OCI-LY7 (cell line): Measurements from ENCODE around the gene ATMIN.

Experiments
- CTCF ChIP-seq: fragments of 200-600 bp; sonication (generic); conservative IDR thresholded peaks from 2 replicates; pipeline ENCODE4 v1.5.1; 2014; ENCODE audit warnings: mild to moderate bottlenecking, antibody characterized with exemption, low read length, moderate library complexity, mixed read lengths
- EZH2phosphoT487 ChIP-seq: fragments of 200-600 bp; sonication (generic); IDR thresholded peaks from 2 replicates; pipeline ENCODE4 v1.6.1; 2018; ENCODE audit warnings: low read depth, borderline replicate concordance, mild to moderate bottlenecking, mixed run types, antibody characterized with exemption, low read length, moderate library complexity, mixed read lengths

- TF ChIP-seq CTCF = no peak
- no peak for TF ChIP-seq EZH2phosphoT487
Measured at GRCh38 chr16:81036751-81037350, 1.2 kb downstream of the ATMIN start.
